Umbilical cord (tissue), 2 donors: ENCODE data around the gene CRACDL. TPM values are rescaled to one million over a fixed set of nuclear protein-coding genes. Genes with fewer than 3 reads are reported as not detected.
"Not testable (repeated sequence)": the region's sequence is repeated elsewhere in the genome, so short reads cannot be mapped to it uniquely, and the experiment has no call there.

ENCODE experiments used
- DNase-seq: peaks from one replicate; pipeline ENCODE4 v3.0.0-alpha.2; 2015; ENCODE audit warnings: low spot score
- total RNA-seq: library from RNA; depleted of rRNA; stranded (reverse); fragments of >200 nt; gene quantifications from one replicate; pipeline ENCODE4 v1.2.3, GENCODE V29; 2014; ENCODE audit warnings: low replicate concordance; ENCODE audit not compliant: insufficient read depth

CRACDL gene
- total RNA-seq, 1 donor from 2014 or later = 1.9 TPM

GRCh38 chr2:98907966-98908905 lies 27.8 kb downstream of the CRACDL start:
- DNase-seq = no peak

GRCh38 chr2:98907385-98907784 lies 28.6 kb downstream of the CRACDL start:
- DNase-seq = no peak

DNA sequence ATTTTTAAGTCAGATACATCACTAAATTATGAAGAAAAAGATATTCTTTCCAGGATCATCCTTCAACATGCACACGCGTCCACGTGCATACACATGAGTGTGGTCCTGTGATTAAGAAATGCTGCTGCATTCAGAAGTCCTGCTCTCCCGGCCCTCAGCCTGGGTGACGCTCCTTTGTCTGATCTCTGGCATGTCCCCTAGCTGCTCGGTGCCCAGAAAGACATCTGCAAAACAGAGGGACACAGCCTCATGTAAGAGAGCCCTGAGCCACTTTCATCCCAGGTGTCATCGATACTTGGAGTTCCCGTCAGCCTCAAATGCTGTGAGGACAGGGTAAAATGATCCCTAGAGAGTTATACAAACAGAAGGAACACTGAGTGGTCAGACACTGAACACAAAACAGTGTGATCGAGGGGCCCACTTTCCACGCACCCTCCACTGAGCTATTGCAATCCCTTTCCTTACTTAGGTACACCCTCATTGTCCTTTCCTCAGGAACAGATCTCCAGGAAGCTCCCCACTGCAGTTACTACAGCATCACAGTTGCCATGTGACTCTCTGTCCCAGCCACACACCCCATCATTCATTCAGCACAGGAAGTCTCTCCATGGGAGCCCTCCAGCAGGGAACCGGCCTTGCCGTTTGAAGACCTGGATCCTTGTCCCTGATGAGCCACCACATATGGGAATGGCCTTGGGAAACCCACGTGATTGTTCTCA lies 32.1 kb downstream of the CRACDL start:
- no peak for DNase-seq

DNA sequence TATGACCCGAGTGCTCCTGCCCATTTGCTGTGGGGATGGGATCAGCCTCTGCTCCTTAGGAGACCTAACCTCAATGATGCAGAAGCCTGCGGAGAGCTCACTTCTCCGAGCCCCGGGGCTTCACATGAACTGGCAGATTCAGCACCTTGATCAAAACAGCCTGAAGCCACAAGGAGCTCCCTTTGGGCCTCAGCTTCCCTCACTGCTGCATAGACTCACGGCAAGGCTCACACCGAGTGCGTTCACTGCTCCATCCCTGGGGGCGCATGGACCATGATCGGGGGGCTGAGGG lies 33.0 kb downstream of the CRACDL start:
- DNase-seq = no peak

- DNase-seq = no peak
Observed at GRCh38 chr2:98902209-98903063, 33.6 kb downstream of the CRACDL start.

DNA sequence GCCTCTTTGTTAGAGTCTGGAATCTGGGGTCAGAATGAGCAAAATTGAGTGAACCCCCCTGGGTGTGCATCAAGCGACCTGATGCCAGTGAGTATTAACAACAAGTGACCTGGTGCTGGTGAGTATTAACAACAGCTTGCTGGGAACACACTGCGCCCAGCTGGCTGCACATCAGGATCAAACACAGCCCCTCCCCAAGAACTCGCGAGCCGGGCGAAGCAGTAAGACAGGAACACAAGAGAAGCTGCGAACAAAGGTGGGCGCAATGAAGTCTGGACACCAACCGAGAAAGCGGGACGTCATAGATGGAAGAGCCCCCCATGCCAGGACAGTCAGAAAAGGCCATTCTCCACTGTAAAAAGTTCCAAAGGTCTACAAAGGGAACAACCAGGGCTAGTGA lies 34.3 kb downstream of the CRACDL start:
- no peak for DNase-seq

- DNase-seq = no peak
Observed at GRCh38 chr2:98901291-98901690, 34.7 kb downstream of the CRACDL start.

DNA sequence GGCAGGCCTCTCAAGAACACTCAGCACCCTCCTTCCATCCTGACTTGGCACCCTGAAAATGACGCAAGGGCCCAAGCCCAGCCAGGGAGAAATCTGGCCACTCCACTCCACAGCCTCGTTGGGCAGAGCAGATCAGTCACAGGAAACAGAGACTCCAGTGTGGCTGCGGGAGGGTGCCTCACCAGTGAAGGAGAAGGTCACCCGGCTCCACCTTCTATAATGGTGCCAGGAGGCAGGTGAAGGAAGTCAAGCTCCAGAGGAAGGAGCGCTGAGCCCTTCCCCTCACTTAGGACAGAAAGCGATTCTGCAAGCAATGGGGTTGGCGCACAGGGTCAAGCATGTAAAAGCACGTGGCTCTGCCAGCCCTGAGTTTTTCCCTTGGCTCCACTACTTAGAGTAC lies 35.3 kb downstream of the CRACDL start:
- DNase-seq = no peak

DNA sequence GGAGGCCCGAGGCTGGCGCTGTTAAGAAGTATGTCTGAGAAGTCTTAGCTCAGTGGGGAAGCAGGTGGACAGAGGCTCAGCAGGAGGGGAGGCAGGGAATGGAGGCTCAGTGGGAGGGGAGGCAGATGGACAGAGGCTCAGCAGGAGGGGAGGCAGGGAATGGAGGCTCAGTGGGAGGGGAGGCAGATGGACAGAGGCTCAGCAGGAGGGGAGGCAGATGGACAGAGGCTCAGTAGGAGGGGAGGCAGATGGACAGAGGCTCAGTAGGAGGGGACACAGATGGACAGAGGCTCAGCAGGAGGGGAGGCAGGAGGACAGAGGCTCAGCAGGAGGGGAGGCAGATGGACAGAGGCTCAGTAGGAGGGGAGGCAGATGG lies 36.3 kb downstream of the CRACDL start:
- DNase-seq = not testable (repeated sequence)

DNA sequence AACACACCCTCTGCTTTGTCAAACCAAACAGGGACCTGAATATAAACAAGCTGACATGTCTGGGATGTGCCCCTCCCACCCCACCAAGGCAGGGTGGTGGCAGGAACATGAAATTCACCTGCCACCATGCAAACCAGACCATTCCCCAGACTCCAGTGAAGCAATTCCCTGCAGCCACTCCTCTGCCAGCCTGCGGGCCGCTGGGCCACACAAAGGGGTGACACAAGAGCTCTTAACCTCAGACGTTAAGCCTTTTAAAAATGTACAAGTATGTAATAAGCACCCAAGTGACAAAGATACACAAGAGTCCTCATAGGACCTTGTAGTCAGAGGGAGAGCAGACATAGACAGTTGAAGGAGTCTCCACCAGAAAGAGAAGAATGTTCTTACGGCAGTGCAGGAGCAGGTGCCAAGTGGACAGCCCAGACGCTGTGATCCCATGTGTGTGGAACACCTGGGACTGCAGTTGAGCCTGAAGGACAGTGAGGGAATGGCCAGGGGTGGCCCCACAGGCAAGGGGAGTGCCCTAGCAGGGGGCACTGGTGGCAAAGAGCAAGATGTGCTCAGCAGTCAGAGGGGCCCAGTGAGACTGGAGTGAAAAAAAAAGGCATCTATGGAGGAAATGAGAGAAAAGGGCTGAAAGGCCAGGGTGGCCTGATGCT lies 36.9 kb downstream of the CRACDL start:
- no peak for DNase-seq

- DNase-seq = no peak
Observed at GRCh38 chr2:98898423-98898841, 37.6 kb downstream of the CRACDL start.

DNA sequence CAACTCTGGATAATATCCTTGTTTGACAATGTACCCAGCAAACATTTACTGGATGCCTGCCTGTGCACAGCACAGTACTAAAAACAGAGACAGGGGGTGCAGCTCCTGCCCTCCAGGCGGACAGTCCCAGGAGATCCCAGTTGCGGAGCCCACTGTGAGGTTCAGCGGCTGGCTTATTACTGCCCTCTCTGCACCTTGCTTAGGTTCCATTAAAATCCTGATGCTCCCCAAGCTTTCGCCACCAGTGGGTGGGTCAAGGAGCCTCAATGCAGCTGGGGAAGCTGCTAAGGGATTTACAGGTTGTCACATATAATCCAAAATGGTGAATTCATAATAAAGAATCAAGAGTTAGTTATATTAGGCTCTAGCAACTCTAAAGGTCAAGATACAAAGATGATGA lies 38.3 kb downstream of the CRACDL start:
- DNase-seq = no peak

DNA sequence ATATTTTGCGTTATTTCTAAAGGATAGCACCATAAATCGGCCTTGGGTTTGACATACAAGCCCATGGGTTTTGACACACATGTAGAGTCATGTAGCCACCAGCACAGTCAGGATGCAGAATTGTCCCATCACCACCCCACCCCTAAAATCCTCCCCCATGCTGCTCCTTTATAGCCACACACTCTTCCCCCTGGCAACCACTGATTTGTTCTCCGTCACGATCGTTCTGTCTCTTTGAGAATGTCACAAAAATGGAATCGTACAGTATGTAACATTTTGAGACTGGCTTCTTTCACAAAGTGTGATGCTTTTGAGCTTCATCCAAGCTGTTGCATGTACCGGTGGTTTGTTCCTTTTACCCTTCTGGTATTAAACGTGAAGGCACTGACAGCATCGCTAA lies 39.1 kb downstream of the CRACDL start:
- DNase-seq = no peak

DNA sequence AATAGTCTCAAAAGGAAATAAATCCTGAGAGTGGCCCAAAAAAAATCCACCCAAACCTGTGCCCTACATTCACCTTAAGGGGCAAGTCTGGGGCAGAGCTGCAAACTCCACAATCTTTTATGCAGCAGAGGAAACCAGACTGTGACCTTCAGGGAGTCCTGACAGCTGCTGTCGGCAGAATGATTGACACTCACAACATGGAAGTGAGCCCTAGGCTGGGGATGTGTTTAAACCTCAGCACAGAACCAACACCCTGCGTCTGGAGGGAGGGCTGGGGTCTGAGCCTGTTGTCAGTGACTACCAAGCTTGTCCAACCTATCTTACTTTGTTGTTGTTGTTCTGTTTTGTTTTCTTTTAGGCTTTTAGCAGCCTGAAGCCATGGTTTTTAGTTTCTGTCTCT lies 39.6 kb downstream of the CRACDL start:
- DNase-seq = no peak

- DNase-seq = no peak
Observed at GRCh38 chr2:98895901-98896300, 40.1 kb downstream of the CRACDL start.

- no peak for DNase-seq
Observed at GRCh38 chr2:98895221-98895620, 40.8 kb downstream of the CRACDL start.

DNA sequence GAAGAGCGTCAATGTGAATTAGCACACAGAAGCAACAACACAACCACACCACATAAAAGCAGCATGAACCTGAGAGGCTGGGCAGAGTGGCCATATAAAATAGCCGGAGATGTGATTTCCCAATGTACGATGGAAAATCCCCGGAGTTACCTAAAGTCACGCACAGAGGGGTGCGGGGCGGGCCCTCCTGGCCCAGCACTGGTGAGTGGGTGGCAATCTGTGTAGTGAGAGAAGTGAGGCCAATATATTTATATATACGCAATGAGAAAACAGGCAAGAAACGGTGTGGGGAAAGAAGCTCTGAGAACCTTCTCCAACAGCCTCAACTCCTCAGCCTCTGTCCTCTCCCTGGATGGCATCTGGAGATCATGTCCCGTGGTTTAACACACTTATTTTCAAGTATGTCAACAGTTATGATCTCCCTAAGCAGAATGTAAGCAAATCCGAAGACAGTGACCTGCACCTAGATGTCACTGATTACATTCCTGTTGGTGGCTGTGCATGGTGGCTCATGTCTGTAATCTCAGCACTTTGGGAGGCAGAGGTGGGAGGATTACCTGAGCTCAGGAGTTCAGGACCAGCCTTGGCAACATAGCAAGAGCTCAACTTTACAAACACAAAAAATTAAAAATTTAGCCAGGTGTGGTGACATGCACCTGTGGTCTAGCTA lies 41.6 kb downstream of the CRACDL start:
- no peak for DNase-seq

DNA sequence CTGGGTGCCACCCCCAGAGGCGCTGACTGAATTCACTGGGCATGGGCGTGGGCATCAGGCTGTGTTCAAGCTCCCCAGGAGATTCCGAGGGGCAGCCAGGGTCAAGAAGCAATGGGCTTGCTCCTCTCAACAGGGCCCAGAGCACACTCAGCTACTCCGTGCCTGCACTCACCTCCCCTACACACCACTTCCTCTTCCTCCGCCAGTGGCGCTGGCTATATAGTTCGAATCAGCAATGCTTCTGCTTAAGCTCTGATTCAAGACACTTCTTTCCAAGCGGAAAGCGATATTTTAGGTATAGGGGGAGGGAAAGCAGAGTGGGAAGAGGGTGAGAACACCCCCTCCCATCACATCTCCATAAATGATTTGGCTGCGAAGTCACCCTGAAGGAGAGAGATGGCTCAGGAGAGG lies 42.1 kb downstream of the CRACDL start:
- no peak for DNase-seq

DNA sequence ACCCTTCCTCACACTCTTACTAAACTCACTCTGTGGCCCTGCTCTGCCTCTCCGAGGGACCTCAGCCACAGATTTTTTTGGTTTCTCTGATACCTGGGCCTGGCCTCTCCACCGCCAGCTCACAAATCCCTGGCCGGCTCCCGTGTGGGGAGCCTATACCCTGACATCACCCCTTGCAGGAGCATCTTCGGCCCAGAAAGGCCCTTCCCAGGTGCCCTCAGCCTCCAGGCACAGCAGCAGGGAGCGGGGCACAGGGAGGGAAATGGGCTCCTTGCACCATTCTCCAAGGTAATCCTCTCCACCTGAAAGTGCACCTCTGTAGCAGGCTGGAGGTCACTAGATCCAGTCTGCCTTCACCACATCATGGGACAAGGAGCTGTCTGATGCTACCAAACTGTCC lies 43.2 kb downstream of the CRACDL start:
- no peak for DNase-seq

DNA sequence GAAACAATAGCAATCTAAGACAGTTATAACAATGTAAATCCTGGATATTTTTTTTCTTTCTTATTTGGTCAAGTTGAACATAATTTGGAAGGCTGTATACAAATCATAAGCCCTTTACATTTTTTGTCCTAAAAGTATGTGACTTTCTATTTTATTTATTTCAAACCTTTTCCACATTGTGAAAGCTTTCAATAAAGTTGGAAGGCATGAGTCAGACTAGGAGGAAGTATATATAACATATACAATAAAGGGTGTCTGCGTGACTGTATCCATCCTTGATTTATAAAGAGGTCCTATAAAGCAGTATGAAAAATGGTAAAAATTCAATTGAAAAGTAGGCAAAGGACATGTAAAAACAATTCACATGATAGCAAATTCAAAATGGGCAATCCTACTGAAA lies 44.4 kb downstream of the CRACDL start:
- DNase-seq = no peak

DNA sequence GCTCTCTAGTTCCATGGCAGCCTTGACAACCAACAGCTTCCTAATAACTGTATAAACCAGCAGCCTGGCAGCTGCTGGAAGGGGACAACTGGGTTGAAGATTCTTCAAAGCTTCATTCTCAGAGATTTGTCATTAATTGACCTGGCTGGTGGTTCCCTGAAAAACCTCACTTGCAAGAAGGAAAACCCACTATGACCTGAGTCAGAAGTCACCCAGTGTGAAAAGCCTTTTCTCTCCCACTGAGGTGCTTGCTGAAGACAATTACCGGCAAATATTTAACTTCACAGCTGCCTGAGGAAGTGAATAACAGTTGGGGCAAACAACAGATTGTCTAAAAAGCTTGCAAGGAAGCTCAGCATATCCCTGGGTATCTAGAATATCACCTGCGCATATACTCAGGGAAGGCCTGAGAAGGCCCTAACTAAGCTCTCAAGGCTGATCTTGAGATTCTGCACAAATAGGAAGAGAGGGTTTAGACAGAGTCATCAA lies 49.9 kb downstream of the CRACDL start:
- no peak for DNase-seq
